IPS-NIHi7 (cell line): ENCODE measurements around the gene CCDC112.
A peak's percentile ranks its signal among the peaks of the same experiment; 100 is the strongest.
"Not testable (repeated sequence)": the region's sequence is repeated elsewhere in the genome, so short reads cannot be mapped to it uniquely, and the experiment has no call there.

Source experiments
- DNase-seq: peaks from one replicate; pipeline ENCODE4 v3.0.0; 2012; ENCODE audit warnings: mixed read lengths; ENCODE audit errors: extremely low spot score

The CCDC112 gene, protein sequence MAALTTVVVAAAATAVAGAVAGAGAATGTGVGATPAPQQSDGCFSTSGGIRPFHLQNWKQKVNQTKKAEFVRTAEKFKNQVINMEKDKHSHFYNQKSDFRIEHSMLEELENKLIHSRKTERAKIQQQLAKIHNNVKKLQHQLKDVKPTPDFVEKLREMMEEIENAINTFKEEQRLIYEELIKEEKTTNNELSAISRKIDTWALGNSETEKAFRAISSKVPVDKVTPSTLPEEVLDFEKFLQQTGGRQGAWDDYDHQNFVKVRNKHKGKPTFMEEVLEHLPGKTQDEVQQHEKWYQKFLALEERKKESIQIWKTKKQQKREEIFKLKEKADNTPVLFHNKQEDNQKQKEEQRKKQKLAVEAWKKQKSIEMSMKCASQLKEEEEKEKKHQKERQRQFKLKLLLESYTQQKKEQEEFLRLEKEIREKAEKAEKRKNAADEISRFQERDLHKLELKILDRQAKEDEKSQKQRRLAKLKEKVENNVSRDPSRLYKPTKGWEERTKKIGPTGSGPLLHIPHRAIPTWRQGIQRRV

DNA sequence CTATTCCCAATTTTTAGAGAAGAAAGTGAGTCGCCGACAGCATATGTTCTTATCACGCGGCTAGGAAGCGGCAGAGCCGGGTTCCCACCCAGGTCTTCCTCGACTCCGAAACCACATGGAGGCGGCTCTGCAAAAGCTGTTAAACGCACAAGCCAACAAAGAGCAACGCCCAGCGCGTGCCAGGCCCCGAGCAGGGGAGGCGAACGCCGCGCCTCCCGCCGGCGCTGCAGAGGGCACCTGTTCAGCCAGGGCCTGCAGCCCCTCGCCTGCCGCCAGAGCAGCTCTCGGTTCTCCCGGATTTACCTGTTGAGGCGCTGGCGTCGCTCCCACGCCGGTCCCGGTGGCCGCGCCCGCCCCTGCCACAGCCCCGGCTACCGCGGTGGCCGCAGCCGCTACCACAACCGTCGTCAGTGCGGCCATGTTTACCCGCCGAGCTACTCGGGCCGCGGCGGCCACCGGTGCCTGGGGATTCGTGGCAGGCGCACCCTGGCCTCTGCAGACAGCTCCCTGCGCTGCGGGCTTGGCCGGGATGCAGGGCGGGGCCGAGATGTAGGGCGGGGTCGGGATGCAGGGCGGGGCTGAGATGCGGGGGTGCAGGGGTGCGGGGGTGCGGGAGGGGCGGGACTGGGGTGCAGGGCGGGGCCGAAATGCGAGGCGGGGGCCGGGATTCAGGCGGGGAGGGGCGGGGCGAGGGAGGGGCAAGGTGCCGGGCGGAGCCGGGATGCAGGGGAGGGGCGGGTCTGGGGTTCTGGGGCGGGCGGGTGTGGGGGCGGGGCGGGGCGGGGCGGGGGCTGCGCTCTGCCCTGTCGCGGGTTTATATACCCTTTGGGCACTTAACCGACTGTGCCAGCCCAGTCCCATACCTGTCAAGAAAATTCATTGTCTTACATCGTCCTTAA lies at the start of gene CCDC112:
Gene CCDC112, minus strand, starts transcription at position 531 of the 899 bp plus-strand sequence. Its CDS starts 111 bp downstream, at position 420.
- peak; percentile 95 for DNase-seq

DNA sequence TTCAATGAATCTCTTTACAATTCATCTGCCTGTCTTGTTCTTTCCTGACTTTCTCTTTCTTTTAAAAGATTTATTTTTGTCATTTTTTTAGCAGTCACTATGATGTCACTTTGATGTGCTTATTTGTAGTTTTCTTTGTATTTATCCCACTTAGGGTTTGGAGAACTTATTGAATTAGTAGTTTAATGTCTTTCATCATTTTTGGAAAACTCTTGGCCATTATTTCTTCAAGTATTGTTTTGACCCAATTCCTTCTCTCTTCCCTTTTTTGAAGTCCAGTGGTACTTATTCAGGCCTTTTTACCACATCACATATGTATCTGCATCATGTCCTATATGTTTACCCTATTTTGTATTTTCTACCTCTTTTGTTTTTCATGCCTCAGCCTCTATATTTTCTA lies 48.9 kb upstream of the CCDC112 start:
- DNase-seq = no peak

DNA sequence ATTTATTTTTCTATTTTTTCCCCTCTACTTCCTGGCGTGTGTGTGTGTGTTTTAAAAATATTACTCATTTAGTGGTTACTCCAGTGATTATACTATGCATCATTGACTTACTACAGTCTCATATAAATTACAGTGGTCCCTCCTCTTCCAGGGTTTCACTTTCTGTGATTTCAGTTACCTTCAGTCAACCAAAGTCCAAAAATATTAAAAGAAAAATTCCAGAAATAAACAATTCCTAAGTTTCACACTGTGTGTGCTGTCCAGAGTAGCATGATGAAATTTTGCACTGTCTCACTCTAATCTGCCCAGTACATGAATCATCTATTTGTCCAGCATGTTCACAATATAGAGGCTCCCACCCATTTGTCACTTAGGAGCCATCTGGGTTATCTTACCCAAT lies 47.4 kb upstream of the CCDC112 start:
- DNase-seq = no peak

DNA sequence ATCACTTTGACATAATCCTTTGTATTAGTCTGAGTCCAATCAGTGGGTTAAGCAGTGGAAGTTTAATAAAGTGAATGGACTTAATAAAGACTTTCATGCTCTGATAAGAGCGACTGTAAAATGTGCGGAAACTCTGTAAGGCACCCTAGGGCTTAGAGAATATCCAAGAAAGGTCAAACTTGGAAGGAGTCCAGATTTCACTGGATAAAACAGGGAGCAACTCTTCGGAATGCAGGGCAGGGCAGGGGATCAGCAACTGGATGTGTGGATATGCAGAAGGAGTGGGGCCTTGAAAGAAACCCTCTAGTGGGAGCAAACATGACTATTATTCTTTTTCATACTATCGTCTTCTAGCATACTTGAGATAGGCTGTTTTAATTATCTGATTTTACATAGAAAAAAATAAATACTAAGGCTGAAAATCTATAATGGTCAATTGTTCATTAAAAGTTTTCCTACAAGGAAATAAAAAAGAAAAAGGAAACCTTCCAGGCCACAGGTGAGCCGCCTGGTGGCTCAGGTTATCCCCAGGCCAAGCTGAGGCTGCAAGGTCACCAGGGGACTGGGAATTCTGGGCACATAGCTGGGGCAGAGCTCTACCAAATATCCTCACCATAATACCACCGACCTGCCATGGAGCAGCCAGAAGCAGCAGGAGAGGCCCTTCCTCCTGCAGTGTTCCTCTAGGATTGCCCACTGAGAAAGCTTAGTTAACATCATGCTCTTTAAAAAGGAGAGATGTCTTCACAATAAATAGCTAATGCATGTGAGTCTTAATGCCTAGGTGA lies 46.3 kb upstream of the CCDC112 start:
- DNase-seq = no peak

DNA sequence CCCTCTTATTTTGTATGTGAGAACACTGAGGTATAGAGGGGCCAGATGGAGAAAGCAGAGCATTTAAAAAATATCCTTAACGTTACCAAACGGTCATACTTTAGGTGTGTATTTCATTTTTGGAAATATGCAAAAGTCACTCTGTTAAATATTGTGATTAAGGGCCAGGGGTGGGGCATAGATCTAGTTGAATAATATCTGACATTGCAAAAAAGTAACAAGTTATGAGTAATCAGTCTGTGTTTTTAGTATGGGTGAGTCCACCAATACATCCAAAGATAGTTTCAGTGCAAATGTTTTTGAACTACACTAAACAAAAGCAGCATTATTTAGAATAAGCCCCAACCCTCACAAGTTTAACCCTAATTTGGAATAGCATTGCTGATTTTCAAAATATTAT lies 45.3 kb upstream of the CCDC112 start:
- DNase-seq = no peak

DNA sequence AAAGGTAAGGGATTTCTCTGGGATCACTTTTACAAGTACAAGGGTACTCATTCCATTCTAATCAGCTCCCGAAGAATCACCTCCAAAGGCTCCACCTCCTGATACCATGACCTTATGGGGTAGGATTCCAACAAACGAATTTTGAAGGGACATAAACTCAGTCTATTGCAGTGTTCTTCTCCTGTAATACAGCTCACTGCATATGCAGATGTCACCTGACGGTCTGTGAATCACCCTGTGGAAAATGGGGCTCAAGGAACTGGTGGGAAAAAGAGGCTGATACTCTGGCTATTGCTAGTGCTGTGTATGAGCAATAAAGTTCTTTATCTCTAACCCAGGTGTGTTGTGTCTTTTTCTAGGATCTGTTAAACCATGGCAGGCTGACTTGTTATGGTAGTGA lies 42.4 kb upstream of the CCDC112 start:
- DNase-seq = no peak

DNA sequence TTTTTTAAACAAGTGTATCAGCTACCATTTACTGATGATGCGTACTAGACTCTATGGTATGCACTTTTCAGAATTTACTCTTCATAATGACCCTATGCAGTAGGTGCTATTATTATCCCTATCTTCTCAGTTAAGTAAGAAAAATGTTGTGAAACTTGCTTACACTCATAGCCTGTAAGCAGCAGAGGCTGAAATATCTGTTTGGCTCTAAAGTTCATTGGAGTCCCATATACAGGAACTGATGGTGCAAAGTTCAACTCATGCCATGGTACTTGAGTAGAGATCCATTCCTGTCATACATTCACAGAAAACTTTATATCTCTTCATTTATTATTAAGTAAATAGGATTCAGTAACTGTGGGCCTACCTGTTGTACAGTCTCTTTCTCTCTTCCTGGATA lies 41.4 kb upstream of the CCDC112 start:
- DNase-seq = no peak

DNA sequence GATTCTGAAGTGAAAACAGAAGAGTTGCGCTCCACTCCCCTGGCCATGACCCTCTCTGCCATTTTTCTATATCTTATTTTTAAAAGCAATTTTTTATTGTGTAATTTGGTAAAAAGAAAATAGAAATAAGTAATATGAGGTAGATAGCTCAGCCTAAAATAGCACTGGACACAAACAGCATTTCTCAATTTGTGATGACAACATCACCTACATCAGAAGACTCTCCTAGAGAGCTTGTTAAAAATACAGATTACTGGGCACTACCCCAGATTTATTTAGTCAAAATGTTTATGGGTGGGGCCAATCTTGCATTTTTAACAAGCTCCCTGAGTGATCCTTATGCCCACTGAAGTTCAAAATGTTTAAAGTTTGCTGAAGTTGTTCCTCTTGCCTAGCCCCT lies 40.5 kb upstream of the CCDC112 start:
- DNase-seq = no peak

DNA sequence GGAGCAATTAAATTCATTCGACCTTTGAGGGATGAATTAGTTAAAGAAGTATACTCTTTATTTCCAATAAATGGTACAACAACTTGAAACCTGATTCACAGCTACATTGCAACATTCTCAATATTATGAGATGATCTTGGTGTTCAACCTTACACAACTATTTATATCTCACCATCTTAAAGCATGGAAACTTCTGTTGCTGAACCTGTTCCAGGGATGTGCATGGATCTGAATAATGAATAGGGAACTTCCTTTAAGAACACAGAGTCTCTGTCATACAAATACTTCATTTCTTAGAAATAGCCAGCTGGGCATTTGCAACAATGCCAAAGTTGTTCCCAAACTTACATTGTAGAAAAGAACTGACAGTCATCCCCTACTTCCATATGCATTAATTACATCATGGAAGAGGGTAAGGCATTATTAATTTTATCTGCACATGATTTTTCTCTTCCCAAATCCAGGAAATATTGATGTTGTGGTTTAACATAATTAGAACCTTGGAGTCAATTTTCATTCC lies 39.8 kb upstream of the CCDC112 start:
- no peak for DNase-seq

DNA sequence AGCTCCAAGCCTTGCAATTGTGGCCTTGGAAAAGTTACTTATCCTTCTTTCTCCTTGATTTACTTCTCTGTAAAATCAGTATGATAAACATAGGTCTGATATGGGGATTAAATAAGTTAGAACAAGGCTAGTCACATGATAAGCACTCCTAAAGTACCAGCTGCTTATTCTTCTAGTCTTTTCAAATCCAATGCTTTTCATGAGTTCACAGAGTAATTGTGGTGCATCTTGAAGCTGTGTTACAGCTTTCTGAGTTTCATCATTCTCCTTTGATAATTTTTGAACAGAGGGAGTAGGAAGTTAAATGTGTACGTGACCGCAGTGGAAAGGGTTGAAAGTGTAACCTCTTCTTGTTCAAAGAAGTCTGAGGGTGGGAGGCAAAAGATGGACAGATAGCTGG lies 38.8 kb upstream of the CCDC112 start:
- DNase-seq = no peak

DNA sequence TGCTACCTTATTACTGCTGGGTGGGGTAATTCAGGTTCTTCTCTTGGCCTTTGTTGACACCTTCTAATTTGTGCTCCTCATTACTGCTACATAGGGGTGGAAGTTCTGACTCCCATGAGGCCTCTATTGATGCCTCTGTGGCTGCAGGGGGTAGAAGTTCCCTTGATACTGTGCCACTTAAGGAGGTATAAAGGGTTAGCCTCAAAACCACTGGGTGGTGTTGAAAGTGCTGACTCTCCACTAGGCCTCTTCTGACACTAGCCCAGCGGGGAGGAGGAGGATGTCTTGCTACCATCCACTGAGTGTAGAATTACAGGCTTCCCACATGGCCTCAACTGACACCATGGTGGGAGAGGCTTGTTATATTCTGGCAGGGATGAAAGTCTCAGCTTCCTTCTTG lies 36.7 kb upstream of the CCDC112 start:
- DNase-seq = no peak

DNA sequence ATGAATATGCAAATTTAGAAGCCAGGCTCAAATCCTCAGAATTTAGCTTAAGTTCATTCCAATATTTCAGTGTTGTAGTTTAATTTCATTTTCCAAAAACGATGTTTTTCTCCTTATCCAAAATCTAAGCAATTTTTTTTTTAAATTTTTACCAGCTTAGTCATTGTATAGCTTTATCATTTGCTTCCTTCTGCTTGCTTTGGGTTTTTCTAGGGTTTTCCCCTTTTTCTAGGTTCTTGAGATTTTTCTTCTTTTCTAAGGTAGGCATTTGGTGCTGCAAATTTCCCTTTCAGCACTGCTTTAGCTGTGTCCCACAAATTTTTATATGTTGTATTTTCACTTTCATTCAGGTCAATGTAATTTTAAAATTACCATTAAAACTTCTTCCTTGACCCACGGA lies 34.4 kb upstream of the CCDC112 start:
- DNase-seq = no peak

DNA sequence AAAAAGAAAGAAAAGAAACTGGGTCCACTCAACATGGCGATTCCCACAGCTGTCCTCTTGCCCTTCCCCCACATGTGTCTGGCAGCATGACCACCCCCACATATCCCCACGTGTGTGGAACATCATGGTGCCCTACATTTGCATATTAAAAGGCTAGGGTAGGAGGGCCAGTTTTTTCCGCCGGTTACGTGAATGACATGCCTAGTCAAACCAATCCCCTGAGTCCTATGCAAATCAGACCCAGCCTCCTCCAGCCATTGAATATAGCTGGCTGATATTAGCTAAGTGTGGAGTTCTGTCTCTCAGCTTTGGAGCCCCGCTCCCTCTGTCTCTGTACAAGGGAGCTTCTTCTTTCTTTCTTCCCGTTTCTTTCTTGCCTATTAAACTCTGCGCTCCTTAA lies 33.0 kb upstream of the CCDC112 start:
- peak; percentile 16 for DNase-seq

DNA sequence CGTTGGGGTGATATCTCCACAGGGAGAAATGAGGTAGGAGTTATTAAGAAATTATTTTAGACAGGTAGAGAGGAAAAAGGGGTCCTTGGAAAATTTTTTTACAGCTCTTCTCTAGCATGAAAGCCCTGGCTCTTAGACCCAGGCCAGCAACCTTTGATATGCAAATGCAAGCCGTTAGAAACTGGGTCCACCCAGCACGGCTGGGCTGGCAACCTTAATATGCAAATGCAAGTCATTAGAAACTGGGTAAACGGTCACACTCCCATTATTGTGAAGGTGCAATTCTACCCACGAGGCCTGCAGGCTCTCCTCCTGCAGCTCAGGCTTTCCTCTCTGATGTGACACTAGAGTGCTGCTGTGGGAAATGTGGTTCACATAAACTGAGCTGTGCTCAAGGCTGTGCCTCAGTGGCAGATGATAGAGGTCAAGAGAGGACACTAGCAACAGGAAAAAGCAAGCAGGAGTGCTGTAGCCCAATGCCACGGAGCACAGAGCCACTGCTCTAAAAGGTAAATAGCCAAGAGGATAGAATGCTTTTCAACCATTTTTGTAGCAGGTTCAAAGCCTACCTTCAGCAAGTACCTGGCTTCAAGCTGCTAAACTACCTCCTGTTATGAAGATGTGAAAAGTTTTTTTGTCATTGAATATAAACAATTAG lies 32.3 kb upstream of the CCDC112 start:
- DNase-seq = not testable (repeated sequence)

DNA sequence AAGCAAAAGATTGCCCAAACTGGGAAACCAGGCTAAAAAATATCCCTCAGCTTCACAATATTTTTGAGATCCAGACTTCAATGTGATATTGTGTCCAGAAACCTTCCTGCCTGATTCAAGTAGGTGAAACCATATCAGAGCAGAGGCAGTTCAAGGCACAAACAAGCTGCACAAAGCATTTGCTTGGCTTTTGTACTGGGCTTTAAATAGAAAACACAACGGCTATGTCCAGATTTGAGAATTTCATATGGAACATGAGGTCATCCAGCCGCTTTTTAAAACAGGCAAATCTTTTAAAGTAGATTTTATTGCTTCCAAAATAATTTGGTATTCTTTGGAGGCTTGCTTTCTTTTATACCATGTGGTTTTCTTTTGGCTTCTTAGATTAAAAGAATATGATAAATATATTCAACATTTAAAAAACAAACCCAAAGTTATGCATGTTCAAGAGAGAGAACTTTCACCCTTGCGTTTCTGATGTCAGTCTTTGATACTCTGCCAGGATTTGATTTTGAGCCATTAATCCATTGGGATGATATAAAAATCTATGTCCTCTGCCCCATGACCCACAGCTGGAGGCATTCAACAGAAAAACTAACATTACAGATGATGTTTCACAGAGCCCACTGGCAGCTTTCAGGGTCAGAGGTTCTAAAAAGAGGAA lies 29.0 kb upstream of the CCDC112 start:
- DNase-seq = no peak

DNA sequence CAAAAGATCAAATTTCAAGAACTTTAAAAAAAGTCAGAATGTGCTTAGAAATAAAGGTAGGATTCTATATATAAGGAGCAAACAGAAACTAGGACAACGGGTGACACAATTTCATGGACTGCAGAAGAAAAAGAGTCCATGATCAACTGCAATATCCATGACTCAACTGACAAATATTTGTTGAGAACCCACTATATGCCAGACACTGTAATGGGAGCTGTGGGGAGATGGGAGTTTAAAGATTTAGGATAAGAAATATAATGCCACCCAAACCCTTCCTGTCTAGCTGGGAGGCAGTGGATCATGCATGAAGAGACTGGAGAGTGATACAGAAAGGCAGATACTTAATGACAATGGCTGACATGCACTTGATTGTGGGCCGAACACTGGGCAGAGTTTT lies 27.6 kb upstream of the CCDC112 start:
- no peak for DNase-seq

DNA sequence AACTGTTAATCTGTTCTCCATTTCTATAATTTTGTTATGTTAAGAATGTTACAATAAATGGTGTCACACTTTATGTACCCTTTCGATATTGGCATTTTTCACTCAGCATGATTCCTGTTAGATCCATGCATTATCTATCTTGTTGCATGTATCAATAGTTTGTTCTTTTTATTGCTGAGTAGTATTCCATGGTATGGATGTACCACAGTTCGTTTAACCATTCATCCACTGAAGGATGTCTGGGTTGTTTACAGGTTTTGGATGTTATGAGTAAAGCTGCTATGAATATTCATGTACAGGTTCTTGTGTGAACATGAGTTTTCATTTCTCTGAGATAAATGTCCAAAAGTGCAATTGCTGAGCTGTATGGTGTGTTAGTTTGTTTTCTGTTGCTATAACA lies 26.3 kb upstream of the CCDC112 start:
- no peak for DNase-seq

DNA sequence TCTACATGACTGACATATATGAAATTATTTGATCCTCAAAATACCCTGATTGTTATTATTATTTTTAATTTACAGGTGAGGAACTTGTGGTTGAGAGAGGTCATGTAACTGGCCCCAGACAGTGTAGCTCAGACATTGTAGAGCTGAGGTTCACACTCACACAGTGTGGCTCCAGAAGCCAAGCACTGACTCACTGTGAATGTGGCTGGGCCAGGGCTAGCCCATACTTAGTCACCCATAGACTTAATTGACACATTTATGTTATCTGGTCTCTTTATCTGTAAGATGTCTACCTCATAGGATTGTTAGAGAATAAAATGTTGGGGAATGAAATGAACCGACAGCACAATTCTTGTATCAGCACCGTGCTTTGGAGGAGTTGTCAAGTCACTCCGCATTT lies 24.9 kb upstream of the CCDC112 start:
- no peak for DNase-seq

DNA sequence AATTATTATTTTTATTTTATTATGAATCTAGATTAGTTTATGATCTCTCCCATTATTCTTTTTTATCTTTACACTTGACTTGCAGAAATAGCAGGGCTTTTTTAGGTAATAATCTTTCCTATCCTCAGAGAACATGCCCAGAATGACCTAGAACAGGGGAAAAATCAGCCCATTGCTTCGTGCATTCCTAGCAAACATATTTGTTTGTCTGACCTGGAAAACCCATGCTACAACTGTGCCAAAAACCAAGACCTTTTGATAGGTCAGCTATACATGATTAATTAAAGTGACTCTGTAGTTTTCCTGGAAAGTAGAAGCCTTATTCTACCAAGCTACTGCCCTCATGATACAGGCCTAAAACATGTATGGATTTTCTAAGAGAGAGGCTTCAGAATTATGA lies 24.1 kb upstream of the CCDC112 start:
- no peak for DNase-seq

DNA sequence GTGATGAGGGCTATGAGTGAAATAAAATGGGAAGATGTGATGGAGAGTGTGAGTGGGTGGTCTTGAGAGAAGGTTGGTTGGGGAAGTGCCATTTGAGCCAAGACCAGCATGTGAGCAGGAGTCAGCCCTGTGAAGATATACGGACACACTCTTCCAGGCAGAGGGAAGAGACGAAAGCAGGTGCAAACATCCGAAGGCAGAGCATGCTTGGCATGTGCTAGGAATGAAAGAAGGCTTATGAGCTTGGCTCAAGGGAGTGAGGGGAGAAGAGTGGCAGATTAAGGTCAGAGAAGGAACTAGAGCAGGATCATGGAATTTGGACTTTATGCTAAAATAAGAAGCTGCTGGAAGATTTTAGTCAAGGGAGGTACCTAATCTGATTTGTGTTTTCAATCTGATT lies 23.6 kb upstream of the CCDC112 start:
- no peak for DNase-seq

DNA sequence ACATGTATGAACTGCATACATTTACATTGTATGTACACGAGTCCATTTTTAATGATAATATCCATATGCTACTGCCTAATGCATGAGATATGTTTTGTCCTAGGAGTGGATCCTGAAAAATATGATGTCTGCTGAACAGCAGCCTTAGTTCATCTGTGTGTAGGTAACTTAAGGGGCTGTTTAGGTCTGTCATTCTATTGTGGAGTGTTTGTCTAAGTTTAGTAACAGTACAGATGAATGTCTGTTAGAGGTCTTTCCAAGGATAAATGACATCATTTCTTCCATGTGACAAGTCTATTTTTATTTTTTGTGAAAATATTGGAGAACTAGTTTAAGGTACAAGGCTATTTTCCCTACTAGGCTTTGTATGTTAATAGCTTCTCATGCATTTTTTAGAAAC lies 22.6 kb upstream of the CCDC112 start:
- DNase-seq = no peak
